SK-N-SH (cell line): ENCODE measurements around the gene SARDH. TPM values are rescaled to one million over a fixed set of nuclear protein-coding genes. Genes with fewer than 3 reads are reported as not detected.

ENCODE experiments used
- CTCF ChIA-PET: fragments of 300-600, 350-600 bp; formaldehyde crosslinking; extraction: SDS; loops from one replicate; lab custom pipeline; 2021; lab: Yijun Ruan, JAX
- POLR2A ChIA-PET: fragments of 350-600 bp; sonication (Branson Sonifier 250); formaldehyde crosslinking; extraction: SDS; loops from one replicate; lab custom pipeline; 2020; ENCODE audit warnings: antibody characterized with exemption, inconsistent platforms; lab: Yijun Ruan, JAX
- DNase-seq: peaks from one replicate; pipeline ENCODE4 v3.0.0; 2012
- H2AFZ ChIP-seq: fragments of 200-600 bp; sonication (generic); 2 replicates; pipeline ENCODE4 v1.8.1; 2016; ENCODE audit warnings: antibody characterized with exemption, mild to moderate bottlenecking, low read depth
- H3F3A ChIP-seq: fragments of 200-600 bp; sonication (generic); replicated peaks from 2 replicates; pipeline ENCODE3; 2016; ENCODE audit warnings: antibody characterized with exemption, mild to moderate bottlenecking; ENCODE audit not compliant: insufficient read depth
- H3K27ac ChIP-seq, 2 experiments: fragments of 200-500 bp in 1 of 2; fragments of 200-600 bp in 1 of 2; sonication (Bioruptor generic) in 1 of 2; sonication (generic), shearing (Covaris generic) in 1 of 2; 2 replicates each; pipeline versions ENCODE4 v1.5.1 to v1.6.1; 2014 to 2016; ENCODE audit warnings: low read depth in 2 of 2, inconsistent platforms in 1 of 2, low read length in 1 of 2, mild to moderate bottlenecking in 1 of 2, mixed read lengths in 1 of 2
- H3K27me3 ChIP-seq: fragments of 200-600 bp; sonication (generic), shearing (Covaris generic); 2 replicates; pipeline ENCODE4 v1.6.1; 2016; ENCODE audit warnings: mixed run types; ENCODE audit not compliant: insufficient read depth
- H3K36me3 ChIP-seq, 2 experiments: fragments of 200-500 bp in 1 of 2; fragments of 200-600 bp in 1 of 2; sonication (Bioruptor generic) in 1 of 2; sonication (generic) in 1 of 2; replicated peaks in 1 of 2; 2 replicates each; pipeline versions ENCODE3 to v1.5.1; 2014 to 2016; ENCODE audit warnings: low read length in 1 of 2, mild to moderate bottlenecking in 1 of 2; ENCODE audit not compliant: insufficient read depth in 2 of 2, control insufficient read depth in 1 of 2
- H3K4me1 ChIP-seq, 2 experiments: fragments of 200-500 bp in 1 of 2; fragments of 200-600 bp in 1 of 2; sonication (Bioruptor generic) in 1 of 2; sonication (generic), shearing (Covaris generic) in 1 of 2; 2 replicates each; pipeline versions ENCODE4 v1.5.1 to v1.6.1; 2014 to 2016; ENCODE audit warnings: low read depth in 1 of 2, low read length in 1 of 2, mixed run types in 1 of 2; ENCODE audit not compliant: insufficient read depth in 2 of 2, control insufficient read depth in 1 of 2
- H3K4me2 ChIP-seq: fragments of 200-600 bp; sonication (generic), shearing (Covaris generic); 2 replicates; pipeline ENCODE4 v1.6.1; 2017; ENCODE audit warnings: mixed run types
- H3K4me3 ChIP-seq, 2 experiments: fragments of 200-500 bp in 1 of 2; fragments of 200-600 bp in 1 of 2; sonication (Bioruptor generic) in 1 of 2; sonication (generic), shearing (Covaris generic) in 1 of 2; 2 replicates each; pipeline versions ENCODE4 v1.5.1 to v1.8.1; 2014 to 2016; ENCODE audit warnings: low read depth in 2 of 2, inconsistent platforms in 1 of 2, low read length in 1 of 2, mild to moderate bottlenecking in 1 of 2, mixed read lengths in 1 of 2, moderate library complexity in 1 of 2
- H3K79me2 ChIP-seq: fragments of 200-600 bp; sonication (generic); 2 replicates; pipeline ENCODE4 v1.8.1; 2017; ENCODE audit warnings: mild to moderate bottlenecking; ENCODE audit not compliant: insufficient read depth
- H3K9ac ChIP-seq: fragments of 200-600 bp; sonication (generic); 2 replicates; pipeline ENCODE4 v1.6.1; 2017; ENCODE audit warnings: mixed run types
- H3K9me2 ChIP-seq: fragments of 200-600 bp; sonication (generic); 2 replicates; pipeline ENCODE4 v1.6.1; 2017; ENCODE audit warnings: mixed run types
- H3K9me3 ChIP-seq: fragments of 200-600 bp; sonication (generic); 2 replicates; pipeline ENCODE4 v1.6.1; 2017; ENCODE audit warnings: mixed run types, mild to moderate bottlenecking, moderate library complexity
- H4K20me1 ChIP-seq: fragments of 200-600 bp; sonication (generic); 2 replicates; pipeline ENCODE4 v1.6.1; 2017; ENCODE audit warnings: mild to moderate bottlenecking, mixed run types; ENCODE audit not compliant: insufficient read depth
- EZH2phosphoT487 ChIP-seq: fragments of 200-600 bp; sonication (generic); IDR thresholded peaks from 2 replicates; pipeline ENCODE4 v1.6.1; 2017; ENCODE audit warnings: low read depth, mixed run types, mild to moderate bottlenecking, antibody characterized with exemption, moderate library complexity, borderline replicate concordance
- FOXM1 ChIP-seq: IDR thresholded peaks from 2 replicates; pipeline ENCODE4 v1.4.0; 2012; ENCODE audit warnings: low read depth, mild to moderate bottlenecking
- GATA2 ChIP-seq: sonication (generic); formaldehyde crosslinking; IDR thresholded peaks from 2 replicates; pipeline ENCODE4 v1.5.0; 2020; ENCODE audit warnings: mild to moderate bottlenecking, missing genetic modification reagents
- JUND ChIP-seq: IDR thresholded peaks from 2 replicates; pipeline ENCODE4 v1.4.0; 2012
- MEF2A ChIP-seq: IDR thresholded peaks from 2 replicates; pipeline ENCODE4 v1.4.0; 2012; ENCODE audit warnings: low read depth, borderline replicate concordance
- MXI1 ChIP-seq: IDR thresholded peaks from 2 replicates; pipeline ENCODE4 v1.6.1; 2012; ENCODE audit warnings: mild to moderate bottlenecking, low read depth, low read length, improper control_type of control experiment
- NFIC ChIP-seq: IDR thresholded peaks from 2 replicates; pipeline ENCODE4 v1.4.0; 2012; ENCODE audit warnings: borderline replicate concordance
- NRF1 ChIP-seq: IDR thresholded peaks from 2 replicates; pipeline ENCODE4 v1.6.1; 2012; ENCODE audit warnings: low read depth, mild to moderate bottlenecking, low read length
- RAD21 ChIP-seq: IDR thresholded peaks from 2 replicates; pipeline ENCODE4 v1.6.1; 2012; ENCODE audit warnings: mild to moderate bottlenecking, low read length
- RCOR1 ChIP-seq: fragments of 150-350 bp; IDR thresholded peaks from 2 replicates; pipeline ENCODE4 v1.6.1; 2017; ENCODE audit warnings: antibody characterized with exemption, low read length
- SIN3A ChIP-seq: IDR thresholded peaks from 2 replicates; pipeline ENCODE4 v1.6.1; 2012; ENCODE audit warnings: low read depth, mild to moderate bottlenecking, low read length, moderate library complexity, borderline replicate concordance
- TAF1 ChIP-seq: IDR thresholded peaks from 2 replicates; pipeline ENCODE4 v1.6.1; 2012; ENCODE audit warnings: low read depth, mild to moderate bottlenecking, low read length, moderate library complexity, borderline replicate concordance
- TCF12 ChIP-seq: IDR thresholded peaks from 2 replicates; pipeline ENCODE4 v1.4.0; 2012
- TEAD4 ChIP-seq: IDR thresholded peaks from 2 replicates; pipeline ENCODE4 v1.4.0; 2012; ENCODE audit warnings: mild to moderate bottlenecking, borderline replicate concordance; ENCODE audit not compliant: insufficient read depth
- USF1 ChIP-seq: IDR thresholded peaks from 2 replicates; pipeline ENCODE4 v1.4.0; 2012; ENCODE audit warnings: low read depth, borderline replicate concordance
- YY1 ChIP-seq: IDR thresholded peaks from 2 replicates; pipeline ENCODE4 v1.4.0; 2012; ENCODE audit warnings: low read depth, mild to moderate bottlenecking
- WGBS: methylation state at CpG from one replicate; pipeline ENCODE4 v1.1.6; 2017; ENCODE audit warnings: low lambda C conversion rate; 5-methylcytosine and 5-hydroxymethylcytosine counted together
- polyA plus RNA-seq, 3 experiments: library from polyadenylated mRNA; depleted of rRNA; stranded (reverse); fragments of >200 nt; gene quantifications; 2 replicates each; pipeline ENCODE4 v1.2.3, GENCODE V29; 2012
- TF ChIP-seq, protein P1 (sequence below): IDR thresholded peaks from 2 replicates; pipeline ENCODE4 v1.6.1; 2012; ENCODE audit warnings: mild to moderate bottlenecking, low read depth, low read length, moderate library complexity

The SARDH gene
- polyA plus RNA-seq, 1 of the 3 experiments (the other 2 are of a cell fraction), result 5.9 TPM

- no peaks in the 10 kb centered on the region for H3K36me3 ChIP-seq
- H3K4me1 ChIP-seq, result peaks cover 0 to 11% of the 10 kb centered on the region in 2 experiments; a peak in 1 of 4 replicates
- no peaks in the 10 kb centered on the region for H4K20me1 ChIP-seq
- DNase-seq, result no peak
- no peaks in the 10 kb centered on the region for H3K9me2 ChIP-seq
- no peaks in the 10 kb centered on the region for H3K9me3 ChIP-seq
- CTCF ChIA-PET, result interaction anchor here (0.7 to 1.7 kb wide), 2 partner anchors 8 to 25 kb away, joined by 3 to 6 read pairs; no protein-coding TSS in a partner anchor
- no peaks in the 10 kb centered on the region for H3K27me3 ChIP-seq
- H3K4me3 ChIP-seq, result no peak overlapping the region
- H3K79me2 ChIP-seq, result no peaks in the 10 kb centered on the region
- no peak for TF ChIP-seq EZH2phosphoT487
- no peak for TF ChIP-seq RAD21
- TF ChIP-seq MEF2A, result no peak
- TF ChIP-seq TCF12, result no peak
- TF ChIP-seq, protein P1, sequence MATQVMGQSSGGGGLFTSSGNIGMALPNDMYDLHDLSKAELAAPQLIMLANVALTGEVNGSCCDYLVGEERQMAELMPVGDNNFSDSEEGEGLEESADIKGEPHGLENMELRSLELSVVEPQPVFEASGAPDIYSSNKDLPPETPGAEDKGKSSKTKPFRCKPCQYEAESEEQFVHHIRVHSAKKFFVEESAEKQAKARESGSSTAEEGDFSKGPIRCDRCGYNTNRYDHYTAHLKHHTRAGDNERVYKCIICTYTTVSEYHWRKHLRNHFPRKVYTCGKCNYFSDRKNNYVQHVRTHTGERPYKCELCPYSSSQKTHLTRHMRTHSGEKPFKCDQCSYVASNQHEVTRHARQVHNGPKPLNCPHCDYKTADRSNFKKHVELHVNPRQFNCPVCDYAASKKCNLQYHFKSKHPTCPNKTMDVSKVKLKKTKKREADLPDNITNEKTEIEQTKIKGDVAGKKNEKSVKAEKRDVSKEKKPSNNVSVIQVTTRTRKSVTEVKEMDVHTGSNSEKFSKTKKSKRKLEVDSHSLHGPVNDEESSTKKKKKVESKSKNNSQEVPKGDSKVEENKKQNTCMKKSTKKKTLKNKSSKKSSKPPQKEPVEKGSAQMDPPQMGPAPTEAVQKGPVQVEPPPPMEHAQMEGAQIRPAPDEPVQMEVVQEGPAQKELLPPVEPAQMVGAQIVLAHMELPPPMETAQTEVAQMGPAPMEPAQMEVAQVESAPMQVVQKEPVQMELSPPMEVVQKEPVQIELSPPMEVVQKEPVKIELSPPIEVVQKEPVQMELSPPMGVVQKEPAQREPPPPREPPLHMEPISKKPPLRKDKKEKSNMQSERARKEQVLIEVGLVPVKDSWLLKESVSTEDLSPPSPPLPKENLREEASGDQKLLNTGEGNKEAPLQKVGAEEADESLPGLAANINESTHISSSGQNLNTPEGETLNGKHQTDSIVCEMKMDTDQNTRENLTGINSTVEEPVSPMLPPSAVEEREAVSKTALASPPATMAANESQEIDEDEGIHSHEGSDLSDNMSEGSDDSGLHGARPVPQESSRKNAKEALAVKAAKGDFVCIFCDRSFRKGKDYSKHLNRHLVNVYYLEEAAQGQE, result no peak
- no peak for TF ChIP-seq SIN3A
- TF ChIP-seq USF1, result no peak
- no peak for TF ChIP-seq YY1
- no peak for TF ChIP-seq FOXM1
- TF ChIP-seq TAF1, result no peak
- TF ChIP-seq JUND, result no peak
- TF ChIP-seq NFIC, result no peak
- TF ChIP-seq NRF1, result no peak
- no peak for TF ChIP-seq TEAD4
- TF ChIP-seq MXI1, result no peak
- TF ChIP-seq RCOR1, result no peak
- no peak for TF ChIP-seq GATA2 (CRISPR knock-in tag)
- H3K27ac ChIP-seq, result no peak overlapping the region
- POLR2A ChIA-PET, result interaction anchor here (0.9 kb wide), 1 partner anchor 11 kb away, joined by 3 read pairs; no protein-coding TSS in a partner anchor
- WGBS, result 92% methylated on average over 28 of the region's 39 CpGs
- no peak overlapping the region for H2AFZ ChIP-seq
- no peak overlapping the region for H3K4me2 ChIP-seq
- H3K9ac ChIP-seq, result no peak overlapping the region
- peaks cover 6% of the 10 kb centered on the region for H3F3A ChIP-seq
These were observed 36.0 kb downstream of the SARDH start for GRCh38 chr9:133701981-133702797.
